ENCODE measurements around the gene FAHD1.

Gene FAHD1

DNA sequence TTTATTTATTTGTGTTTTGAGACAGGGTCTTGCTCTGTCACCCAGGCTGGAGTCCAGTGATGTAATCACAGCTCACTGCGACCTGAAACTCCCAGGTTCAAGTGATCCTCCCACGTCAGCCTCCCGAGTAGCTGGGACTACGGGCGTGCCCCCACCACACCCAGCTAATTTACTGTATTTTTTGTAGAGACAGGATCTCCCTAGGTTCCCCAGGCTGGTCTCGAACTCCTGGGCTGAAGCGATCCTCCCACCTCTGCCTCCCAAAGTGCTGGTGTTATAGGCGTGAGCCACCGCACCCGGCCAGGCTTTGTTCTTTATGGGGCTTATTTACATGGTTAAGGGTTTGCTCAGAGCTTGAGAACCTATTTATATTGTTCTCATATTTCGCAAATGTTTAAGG, 50.8 kb downstream of the FAHD1 start:
- TF ChIP-seq EZH2phosphoT487 (conservative IDR thresholded peaks at IDR 0.05; ENCODE audit: low read length) = no peak
- TF ChIP-seq, protein P1, sequence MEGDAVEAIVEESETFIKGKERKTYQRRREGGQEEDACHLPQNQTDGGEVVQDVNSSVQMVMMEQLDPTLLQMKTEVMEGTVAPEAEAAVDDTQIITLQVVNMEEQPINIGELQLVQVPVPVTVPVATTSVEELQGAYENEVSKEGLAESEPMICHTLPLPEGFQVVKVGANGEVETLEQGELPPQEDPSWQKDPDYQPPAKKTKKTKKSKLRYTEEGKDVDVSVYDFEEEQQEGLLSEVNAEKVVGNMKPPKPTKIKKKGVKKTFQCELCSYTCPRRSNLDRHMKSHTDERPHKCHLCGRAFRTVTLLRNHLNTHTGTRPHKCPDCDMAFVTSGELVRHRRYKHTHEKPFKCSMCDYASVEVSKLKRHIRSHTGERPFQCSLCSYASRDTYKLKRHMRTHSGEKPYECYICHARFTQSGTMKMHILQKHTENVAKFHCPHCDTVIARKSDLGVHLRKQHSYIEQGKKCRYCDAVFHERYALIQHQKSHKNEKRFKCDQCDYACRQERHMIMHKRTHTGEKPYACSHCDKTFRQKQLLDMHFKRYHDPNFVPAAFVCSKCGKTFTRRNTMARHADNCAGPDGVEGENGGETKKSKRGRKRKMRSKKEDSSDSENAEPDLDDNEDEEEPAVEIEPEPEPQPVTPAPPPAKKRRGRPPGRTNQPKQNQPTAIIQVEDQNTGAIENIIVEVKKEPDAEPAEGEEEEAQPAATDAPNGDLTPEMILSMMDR (IDR thresholded peaks at IDR 0.05; ENCODE audit: insufficient read depth, low read length, poor library complexity, severe bottlenecking) = no peak
- no peaks in the 10 kb centered on the region for H3K27me3 ChIP-seq (ENCODE audit: low read length)
- no peak overlapping the region for H2AFZ ChIP-seq (ENCODE audit: low read depth, low read length, severe bottlenecking)
- H3K27ac ChIP-seq (ENCODE audit: low read depth, low read length) = no peak overlapping the region
- no peaks in the 10 kb centered on the region for H3K79me2 ChIP-seq (ENCODE audit: insufficient read depth, low read length)
- no peaks in the 10 kb centered on the region for H3F3A ChIP-seq (ENCODE audit: insufficient read depth)
- no peaks in the 10 kb centered on the region for H4K20me1 ChIP-seq (ENCODE audit: low read depth, low read length)
- no peaks in the 10 kb centered on the region for H3K9me3 ChIP-seq (ENCODE audit: insufficient read depth, low read length)
- H3K9me2 ChIP-seq (replicated peaks; ENCODE audit: insufficient read depth, low read length) = no peaks in the 10 kb centered on the region
- H3K4me2 ChIP-seq (ENCODE audit: low read depth, low read length, poor library complexity, severe bottlenecking) = no peak overlapping the region
- no peaks in the 10 kb centered on the region for H3K36me3 ChIP-seq (ENCODE audit: low read length)
- no peak overlapping the region for H3K9ac ChIP-seq (ENCODE audit: low read length)
- no peak overlapping the region for H3K4me3 ChIP-seq (ENCODE audit: insufficient read depth, low read length, poor library complexity, severe bottlenecking)

DNA sequence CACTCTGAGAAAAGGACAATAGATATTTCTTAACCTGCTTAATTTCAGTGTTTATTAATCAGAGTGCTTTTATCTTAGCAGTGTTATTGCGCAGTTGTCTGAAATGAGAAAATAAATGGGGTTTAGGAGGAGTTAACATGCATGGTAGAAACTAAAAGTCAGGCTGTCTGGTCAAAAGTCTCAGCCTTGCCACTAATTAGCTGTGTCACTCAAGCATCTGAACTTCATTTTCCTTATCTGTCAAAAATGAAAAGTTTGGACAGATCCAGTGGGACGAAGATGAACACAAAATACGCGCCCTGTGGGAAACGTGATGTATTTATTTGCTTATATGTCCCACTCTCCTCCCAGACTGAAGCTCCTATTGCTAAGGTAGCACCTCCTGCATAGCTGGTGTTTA, 51.2 kb downstream of the FAHD1 start:
- Histone ChIP-seq H3K9ac (ENCODE audit: low read length) (no peak overlapping the region), H3K79me2 (ENCODE audit: insufficient read depth, low read length) (no peaks in the 10 kb centered on the region), H3K9me2 (replicated peaks; ENCODE audit: insufficient read depth, low read length) (no peaks in the 10 kb centered on the region), H3K36me3 (ENCODE audit: low read length) (no peaks in the 10 kb centered on the region), H3F3A (ENCODE audit: insufficient read depth) (no peaks in the 10 kb centered on the region), H4K20me1 (ENCODE audit: low read depth, low read length) (no peaks in the 10 kb centered on the region), H2AFZ (ENCODE audit: low read depth, low read length, severe bottlenecking) (no peak overlapping the region), H3K9me3 (ENCODE audit: insufficient read depth, low read length) (no peaks in the 10 kb centered on the region), H3K4me3 (ENCODE audit: insufficient read depth, low read length, poor library complexity, severe bottlenecking) (no peak overlapping the region), H3K27ac (ENCODE audit: low read depth, low read length) (no peak overlapping the region), H3K4me2 (ENCODE audit: low read depth, low read length, poor library complexity, severe bottlenecking) (no peak overlapping the region), H3K27me3 (ENCODE audit: low read length) (no peaks in the 10 kb centered on the region)
- no peak for TF ChIP-seq EZH2phosphoT487 (conservative IDR thresholded peaks at IDR 0.05; ENCODE audit: low read length)
